Choroid plexus epithelial cell (primary cell): Measurements from ENCODE around the gene ZP1.

Source experiments
- DNase-seq: peaks from one replicate; pipeline ENCODE4 v3.0.0-alpha.2; 2010; ENCODE audit warnings: low read depth
- H3K4me3 ChIP-seq: 2 replicates; pipeline ENCODE4 v1.5.1; 2011; ENCODE audit warnings: low read depth, mild to moderate bottlenecking, control low read depth, low read length, moderate library complexity
- CTCF ChIP-seq: conservative IDR thresholded peaks from 2 replicates; pipeline ENCODE4 v1.5.1; 2011; ENCODE audit warnings: low read depth, mild to moderate bottlenecking, control low read depth, inconsistent platforms, low read length, moderate library complexity

ZP1 gene

GRCh38 chr11:60838132-60838531, 29.2 kb upstream of the ZP1 start:
- peak; percentile 50 for TF ChIP-seq CTCF
- DNase-seq = peak; percentile 40
- H3K4me3 ChIP-seq = no peak overlapping the region

GRCh38 chr11:60840470-60841430, 26.6 kb upstream of the ZP1 start:
- peak; percentile 94 for DNase-seq
- no peak for TF ChIP-seq CTCF
- no peak overlapping the region for H3K4me3 ChIP-seq

- no peak for TF ChIP-seq CTCF
- H3K4me3 ChIP-seq = peak within 1 kb of the TSS; percentile 90
- DNase-seq = peak; percentile 97
Measured at GRCh38 chr11:60841797-60842667, 25.3 kb upstream of the ZP1 start, which contains the start of gene CCDC86. Gene CCDC86 (plus strand): TSS chr11:60842113. CDS start chr11:60842125, 12 bp downstream.

- no peak for DNase-seq
- TF ChIP-seq CTCF = no peak
- peak overlapping the region; percentile 90 for H3K4me3 ChIP-seq
Measured at GRCh38 chr11:60842668-60843600, 24.4 kb upstream of the ZP1 start.

GRCh38 chr11:60844045-60844869, 23.1 kb upstream of the ZP1 start:
- H3K4me3 ChIP-seq = peak overlapping the region; percentile 90
- peak; percentile 44 for DNase-seq
- no peak for TF ChIP-seq CTCF
